Naive thymus-derived CD8-positive, alpha-beta T cell (primary cell): ENCODE data around the gene ENO2. TPM values are rescaled to one million over a fixed set of nuclear protein-coding genes. Genes with fewer than 3 reads are reported as not detected.
A peak's percentile ranks its signal among the peaks of the same experiment; 100 is the strongest.

ENCODE experiments used
- ATAC-seq, 2 donors: fragments of 150-1000 bp; cut with Tn5 transposase in 1 of 2; sonication (Bioruptor Pico), chemical (Tn5 transposase) in 1 of 2; 1 replicate in 1 of 2; 2 replicates in 1 of 2; pipeline ENCODE4 v1.10.0; 2021; ENCODE audit warnings: mild to moderate bottlenecking in 2 of 2, moderate library complexity in 2 of 2
- POLR2A ChIA-PET: fragments of 350-600 bp; sonication (Branson Sonifier 250); formaldehyde crosslinking; loops from one replicate; lab custom pipeline; 2021; ENCODE audit warnings: antibody characterized with exemption; lab: Charles Lee
- DNase-seq, 10 donors: peaks; one replicate each; pipeline versions ENCODE4 v3.0.0 to v3.0.0-alpha.2; 2020 to 2022
- H3K27ac Mint-ChIP-seq, 10 donors: one replicate each; pipeline ENCODE4 v1.8.0; 2020 to 2022; ENCODE audit warnings: mild to moderate bottlenecking in 10 of 10, mixed read lengths in 10 of 10, moderate library complexity in 4 of 10, inconsistent platforms in 1 of 10
- H3K27me3 Mint-ChIP-seq, 5 donors: one replicate each; pipeline ENCODE4 v1.8.0; 2021 to 2022; ENCODE audit warnings: mixed read lengths in 5 of 5
- H3K36me3 Mint-ChIP-seq, 3 donors: one replicate each; pipeline ENCODE4 v1.8.0; 2020 to 2022; ENCODE audit warnings: mixed read lengths in 3 of 3, mild to moderate bottlenecking in 2 of 3, inconsistent platforms in 1 of 3
- H3K4me1 Mint-ChIP-seq, 4 donors: one replicate each; pipeline ENCODE4 v1.8.0; 2021 to 2022; ENCODE audit warnings: mixed read lengths in 4 of 4
- H3K4me3 Mint-ChIP-seq, 10 donors: one replicate each; pipeline ENCODE4 v1.8.0; 2020 to 2022; ENCODE audit warnings: mild to moderate bottlenecking in 10 of 10, mixed read lengths in 10 of 10, moderate library complexity in 6 of 10, inconsistent platforms in 1 of 10
- H3K9me3 Mint-ChIP-seq, 9 donors: one replicate each; pipeline ENCODE4 v1.8.0; 2020 to 2022; ENCODE audit warnings: mixed read lengths in 9 of 9, mild to moderate bottlenecking in 3 of 9, inconsistent platforms in 1 of 9, moderate library complexity in 1 of 9
- polyA plus RNA-seq, 3 donors: library from polyadenylated mRNA; unstranded; fragments of 300-500 nt; fragmentation: Illumina TruSeq; gene quantifications; one replicate each; pipeline ENCODE4 v1.2.3, GENCODE V29; 2021
- total RNA-seq, 8 experiments: library from RNA in 2 of 8; stranded (reverse) in 2 of 8; gene quantifications; one replicate each; pipeline ENCODE4 v1.2.3 and lab custom pipeline; 2021 to 2026

Gene ENO2
- total and polyA plus RNA-seq, 5 experiments from 2014 or later: 19.4 to 144 (median 29.2) TPM

DNA sequence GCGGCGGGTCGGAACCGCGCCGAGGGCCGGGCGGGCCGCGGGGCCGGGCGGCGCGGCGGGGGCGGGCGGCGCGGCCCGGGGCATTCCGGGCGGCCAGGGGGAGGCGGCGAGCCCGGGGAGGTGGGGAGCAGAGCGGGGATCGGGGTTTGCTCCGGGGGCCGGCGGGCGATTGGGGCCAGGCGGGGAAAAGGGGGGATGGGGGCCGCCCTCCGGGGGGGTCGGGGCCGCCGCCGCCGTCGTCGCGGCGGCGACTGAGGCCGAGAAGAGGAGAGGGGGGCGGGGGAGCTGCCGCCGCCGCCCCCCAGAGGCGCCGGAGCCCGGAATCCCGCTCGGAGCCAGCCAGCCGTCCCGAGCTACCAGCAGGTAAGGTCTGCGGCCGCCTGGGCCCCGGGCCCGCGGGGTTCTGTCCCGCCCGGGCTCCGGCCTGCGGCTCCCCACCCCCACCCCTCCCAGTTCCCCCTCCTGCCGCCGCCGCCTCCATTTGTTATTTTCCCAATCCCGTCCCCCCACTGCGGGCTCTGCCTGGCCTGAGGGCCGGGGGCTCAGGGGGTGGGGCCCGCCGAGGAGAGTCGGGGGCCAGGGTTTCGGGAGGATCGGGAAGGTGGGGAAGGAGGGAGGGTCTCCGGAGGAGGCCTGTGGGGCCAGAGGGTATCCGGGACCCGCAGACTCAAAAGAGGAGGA is 13.8 kb downstream of the ENO2 start:
- ATAC-seq: peak; percentile 10 to 24
- no peak for DNase-seq
- POLR2A ChIA-PET: interaction anchor here (0.9 to 7.8 kb wide), 9 partner anchors 8 to 90 kb away, joined by 3 to 82 read pairs (median 6); partner anchors contain the start of genes C12orf57, LPCAT3, PTPN6 and RNU7-1
- H3K9me3 Mint-ChIP-seq: no peaks in the 10 kb centered on the region
- H3K36me3 Mint-ChIP-seq: peaks cover 0 to 10% (median 0%) of the 10 kb centered on the region in 3 donors
- H3K4me1 Mint-ChIP-seq: peaks cover 39 to 60% (median 56%) of the 10 kb centered on the region in 4 donors
- H3K27ac Mint-ChIP-seq: peak overlapping the region; percentile 88 to 94 (median 92)
- peak overlapping the region; percentile 74 to 91 (median 86) for H3K4me3 Mint-ChIP-seq
- no peaks in the 10 kb centered on the region for H3K27me3 Mint-ChIP-seq

DNA sequence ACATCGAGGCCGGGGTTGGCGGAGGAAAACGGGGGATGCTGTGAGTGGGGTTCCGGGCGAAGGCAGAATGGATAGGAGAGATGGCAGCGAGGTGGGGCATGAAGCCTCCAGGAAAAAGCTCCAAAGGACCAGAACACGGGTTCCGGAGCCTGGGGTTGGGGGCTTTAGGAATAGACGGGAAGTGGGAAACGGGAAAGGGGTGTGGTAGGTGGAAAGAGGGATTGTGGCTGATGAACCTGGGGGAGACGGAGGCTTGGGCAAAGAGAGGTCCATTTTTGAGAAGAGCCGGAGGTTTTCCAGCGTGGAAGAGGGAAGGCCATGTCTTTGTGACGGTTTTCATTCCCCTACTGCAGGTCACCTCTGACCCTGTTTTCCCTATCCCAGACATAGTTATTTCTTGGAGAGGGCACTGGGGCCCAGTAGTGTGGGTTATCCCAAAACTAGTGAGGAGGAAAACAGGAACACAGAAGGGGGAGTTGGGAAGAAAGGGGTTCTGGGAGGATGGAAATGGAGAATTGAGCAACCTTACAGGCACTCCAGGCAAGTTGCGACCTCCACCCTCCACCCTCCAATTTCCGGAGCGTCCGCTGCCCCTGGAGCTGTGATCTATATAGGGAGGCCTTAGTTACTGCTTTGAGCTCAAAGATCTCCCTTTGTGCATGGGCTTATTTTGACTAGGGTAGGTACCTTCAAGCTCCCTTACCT is 14.5 kb downstream of the ENO2 start:
- Mint-ChIP-seq H3K27me3 (no peaks in the 10 kb centered on the region), H3K4me1 (peaks cover 41 to 60% (median 57%) of the 10 kb centered on the region in 4 donors), H3K36me3 (peaks cover 0 to 7% (median 0%) of the 10 kb centered on the region in 3 donors), H3K27ac (peak overlapping the region; percentile 88 to 94 (median 92)), H3K9me3 (no peaks in the 10 kb centered on the region), H3K4me3 (peak overlapping the region; percentile 74 to 91 (median 86))
- POLR2A ChIA-PET: interaction anchor here (0.7 to 7.8 kb wide), 9 partner anchors 7 to 89 kb away, joined by 3 to 82 read pairs (median 4); partner anchors contain the start of genes C12orf57, LPCAT3, PTPN6 and RNU7-1
- DNase-seq (no peak), ATAC-seq (no peak)

DNA sequence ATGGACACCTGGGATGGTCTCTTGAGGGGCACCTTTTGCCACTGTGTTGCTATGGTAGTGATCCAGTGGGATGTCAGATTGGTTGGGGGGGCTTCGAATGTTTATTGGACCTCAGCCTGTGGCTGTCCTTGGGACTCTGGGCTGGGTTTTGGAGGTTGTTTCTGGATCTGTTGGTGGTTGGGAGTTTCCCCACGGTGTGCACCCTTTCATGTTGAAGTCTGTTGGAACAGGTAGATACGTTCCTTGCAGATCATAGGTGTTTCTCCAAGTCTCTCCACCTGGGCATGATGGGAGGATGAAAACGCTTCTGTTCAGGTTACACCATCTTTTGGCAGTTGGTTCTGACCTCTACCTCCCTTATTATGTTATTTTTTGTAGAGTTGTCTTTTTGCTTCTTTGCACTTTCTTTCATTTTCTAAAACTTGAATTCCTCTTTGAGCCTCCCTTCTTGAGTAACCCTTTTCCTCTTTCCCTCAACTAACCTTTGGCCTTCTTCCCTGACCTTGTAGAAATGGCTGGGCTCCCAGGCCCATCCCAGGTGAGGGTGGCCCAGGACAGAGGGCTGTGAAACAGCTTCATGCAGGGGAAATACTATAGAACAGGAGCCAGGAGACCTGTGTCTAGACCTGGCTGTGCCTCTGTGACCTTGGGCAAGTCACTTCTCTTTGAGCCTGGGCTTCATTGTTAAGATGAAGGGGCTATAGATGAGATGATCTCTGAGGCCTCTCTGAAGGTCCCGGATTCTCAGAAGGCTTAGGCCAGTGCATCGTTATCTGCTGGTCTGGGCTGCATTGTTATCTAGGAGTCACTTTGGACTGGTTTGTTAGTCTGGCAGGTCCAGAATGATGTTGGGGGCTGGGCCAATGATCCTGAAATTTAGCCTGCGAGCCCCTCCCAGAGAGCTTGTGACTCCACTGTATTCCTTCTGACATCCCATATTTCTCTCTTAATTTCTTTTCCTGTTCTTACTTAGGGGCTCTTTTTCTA is 15.4 kb downstream of the ENO2 start:
- Mint-ChIP-seq H3K36me3 (peaks cover 0 to 9% (median 0%) of the 10 kb centered on the region in 3 donors), H3K4me1 (peaks cover 38 to 57% (median 56%) of the 10 kb centered on the region in 4 donors), H3K9me3 (no peaks in the 10 kb centered on the region), H3K4me3 (peak overlapping the region; percentile 74 to 91 (median 86)), H3K27me3 (no peaks in the 10 kb centered on the region), H3K27ac (peak overlapping the region; percentile 73 to 94 (median 91))
- POLR2A ChIA-PET: interaction anchor here (0.7 to 7.8 kb wide), 7 partner anchors 6 to 79 kb away, joined by 3 to 82 read pairs (median 6); partner anchors contain the start of genes C12orf57, CDCA3 and RNU7-1
- DNase-seq: no peak
- peak in 1 of 2 donors; percentile 15 for ATAC-seq

DNA sequence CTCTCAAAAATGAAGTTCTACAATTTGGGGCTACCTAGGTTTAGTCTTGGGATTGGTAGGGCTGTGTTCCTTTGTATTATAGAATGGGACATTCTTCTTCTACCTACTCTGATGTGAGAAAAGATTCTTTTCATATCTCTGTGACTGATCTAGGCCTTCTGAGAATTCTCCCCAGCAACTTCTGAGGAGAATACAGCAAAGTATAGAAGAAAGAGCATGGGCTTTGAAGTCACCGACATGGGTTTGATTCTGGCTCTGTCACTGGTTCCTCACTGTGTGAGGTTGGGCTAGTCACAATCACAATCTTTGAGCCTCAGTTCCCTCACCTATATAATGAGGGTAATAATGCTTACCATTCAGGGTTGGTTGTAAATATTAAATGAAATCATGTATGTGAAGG is 18.4 kb downstream of the ENO2 start:
- Mint-ChIP-seq H3K4me3 (peak overlapping the region in 4 of 10 donors; percentile 31 to 50 (median 46)), H3K36me3 (peaks cover 0 to 29% (median 0%) of the 10 kb centered on the region in 3 donors), H3K27ac (peak overlapping the region; percentile 30 to 91 (median 86)), H3K9me3 (no peaks in the 10 kb centered on the region), H3K4me1 (peaks cover 44 to 65% (median 63%) of the 10 kb centered on the region in 4 donors), H3K27me3 (no peaks in the 10 kb centered on the region)
- POLR2A ChIA-PET: interaction anchor here (0.7 to 1.4 kb wide), 5 partner anchors 11 to 168 kb away, joined by 3 to 4 read pairs (median 3); partner anchors contain the start of genes C12orf57 and RNU7-1
- DNase-seq (peak in 1 of 10 donors; percentile 47), ATAC-seq (no peak)

DNA sequence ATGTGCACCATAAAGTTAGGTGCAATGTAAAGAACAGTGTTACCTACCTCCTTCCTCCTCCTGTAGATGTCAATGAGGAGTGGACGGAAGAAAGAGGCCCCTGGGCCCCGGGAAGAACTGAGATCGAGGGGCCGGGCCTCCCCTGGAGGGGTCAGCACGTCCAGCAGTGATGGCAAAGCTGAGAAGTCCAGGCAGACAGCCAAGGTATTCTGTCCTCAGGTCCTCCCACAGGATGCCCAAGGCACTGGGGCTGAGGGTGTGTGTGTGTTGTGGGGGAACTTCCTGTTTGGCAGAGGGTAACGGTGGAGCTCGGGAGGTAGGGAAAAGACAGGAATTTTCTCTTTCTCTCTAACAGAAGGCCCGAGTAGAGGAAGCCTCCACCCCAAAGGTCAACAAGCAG is 19.7 kb downstream of the ENO2 start:
- no peaks in the 10 kb centered on the region for H3K27me3 Mint-ChIP-seq
- ATAC-seq: no peak

DNA sequence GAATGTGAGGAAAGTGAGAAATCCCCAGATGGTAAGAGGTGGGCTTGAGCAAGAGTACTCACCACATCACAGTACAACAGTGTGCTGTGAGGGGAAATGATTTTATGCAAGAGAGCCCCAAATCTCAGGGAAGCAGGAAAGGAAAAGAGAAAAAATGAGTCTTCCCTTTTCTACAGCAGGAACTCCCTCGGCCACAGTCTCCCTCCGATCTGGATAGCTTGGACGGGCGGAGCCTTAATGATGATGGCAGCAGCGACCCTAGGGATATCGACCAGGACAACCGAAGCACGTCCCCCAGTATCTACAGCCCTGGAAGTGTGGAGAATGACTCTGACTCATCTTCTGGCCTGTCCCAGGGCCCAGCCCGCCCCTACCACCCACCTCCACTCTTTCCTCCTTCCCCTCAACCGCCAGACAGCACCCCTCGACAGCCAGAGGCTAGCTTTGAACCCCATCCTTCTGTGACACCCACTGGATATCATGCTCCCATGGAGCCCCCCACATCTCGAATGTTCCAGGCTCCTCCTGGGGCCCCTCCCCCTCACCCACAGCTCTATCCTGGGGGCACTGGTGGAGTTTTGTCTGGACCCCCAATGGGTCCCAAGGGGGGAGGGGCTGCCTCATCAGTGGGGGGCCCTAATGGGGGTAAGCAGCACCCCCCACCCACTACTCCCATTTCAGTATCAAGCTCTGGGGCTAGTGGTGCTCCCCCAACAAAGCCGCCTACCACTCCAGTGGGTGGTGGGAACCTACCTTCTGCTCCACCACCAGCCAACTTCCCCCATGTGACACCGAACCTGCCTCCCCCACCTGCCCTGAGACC is 21.2 kb downstream of the ENO2 start:
- POLR2A ChIA-PET: interaction anchor here (0.8 to 18.4 kb wide), 11 partner anchors 8 to 83 kb away, joined by 3 to 1315 read pairs (median 12); partner anchors contain the start of genes ATN1, C12orf57, CDCA3 and ENO2
- ATAC-seq: no peak
- H3K4me3 Mint-ChIP-seq: peak overlapping the region in 9 of 10 donors; percentile 40 to 91 (median 50)
- H3K9me3 Mint-ChIP-seq: no peaks in the 10 kb centered on the region
- H3K4me1 Mint-ChIP-seq: peaks cover 34 to 54% (median 53%) of the 10 kb centered on the region in 4 donors
- peak in 1 of 10 donors; percentile 62 for DNase-seq
- H3K36me3 Mint-ChIP-seq: peaks cover 0 to 32% (median 0%) of the 10 kb centered on the region in 3 donors
- no peaks in the 10 kb centered on the region for H3K27me3 Mint-ChIP-seq
- peak overlapping the region; percentile 63 to 98 (median 98) for H3K27ac Mint-ChIP-seq

More for the DNA sequence above, 19.7 kb downstream of the ENO2 start:
- Mint-ChIP-seq H3K36me3 (peaks cover 0 to 30% (median 0%) of the 10 kb centered on the region in 3 donors), H3K4me1 (peaks cover 42 to 63% (median 61%) of the 10 kb centered on the region in 4 donors), H3K4me3 (no peak overlapping the region), H3K9me3 (no peaks in the 10 kb centered on the region), H3K27ac (peak overlapping the region; percentile 43 to 98 (median 87))
- DNase-seq: peak in 1 of 10 donors; percentile 10
- POLR2A ChIA-PET: interaction anchor here (1.0 to 5.0 kb wide), 7 partner anchors 8 to 66 kb away, joined by 3 to 82 read pairs (median 8); partner anchors contain the start of genes ATN1, C12orf57, RNU7-1 and SPSB2

DNA sequence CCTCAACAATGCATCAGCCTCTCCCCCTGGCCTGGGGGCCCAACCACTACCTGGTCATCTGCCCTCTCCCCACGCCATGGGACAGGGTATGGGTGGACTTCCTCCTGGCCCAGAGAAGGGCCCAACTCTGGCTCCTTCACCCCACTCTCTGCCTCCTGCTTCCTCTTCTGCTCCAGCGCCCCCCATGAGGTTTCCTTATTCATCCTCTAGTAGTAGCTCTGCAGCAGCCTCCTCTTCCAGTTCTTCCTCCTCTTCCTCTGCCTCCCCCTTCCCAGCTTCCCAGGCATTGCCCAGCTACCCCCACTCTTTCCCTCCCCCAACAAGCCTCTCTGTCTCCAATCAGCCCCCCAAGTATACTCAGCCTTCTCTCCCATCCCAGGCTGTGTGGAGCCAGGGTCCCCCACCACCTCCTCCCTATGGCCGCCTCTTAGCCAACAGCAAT is 21.8 kb downstream of the ENO2 start:
- Mint-ChIP-seq H3K4me3 (peak overlapping the region; percentile 72 to 91 (median 86)), H3K27me3 (no peaks in the 10 kb centered on the region), H3K4me1 (peaks cover 34 to 55% (median 49%) of the 10 kb centered on the region in 4 donors), H3K9me3 (no peaks in the 10 kb centered on the region), H3K36me3 (peaks cover 0 to 32% (median 0%) of the 10 kb centered on the region in 3 donors), H3K27ac (peak overlapping the region; percentile 91 to 98 (median 98))
- DNase-seq (peak in 1 of 10 donors; percentile 52), ATAC-seq (no peak)
- POLR2A ChIA-PET: interaction anchor here (0.6 to 18.4 kb wide), 16 partner anchors 8 to 313 kb away, joined by 3 to 1315 read pairs (median 6); partner anchors contain the start of genes ATN1, C12orf57, CDCA3 and ENO2

DNA sequence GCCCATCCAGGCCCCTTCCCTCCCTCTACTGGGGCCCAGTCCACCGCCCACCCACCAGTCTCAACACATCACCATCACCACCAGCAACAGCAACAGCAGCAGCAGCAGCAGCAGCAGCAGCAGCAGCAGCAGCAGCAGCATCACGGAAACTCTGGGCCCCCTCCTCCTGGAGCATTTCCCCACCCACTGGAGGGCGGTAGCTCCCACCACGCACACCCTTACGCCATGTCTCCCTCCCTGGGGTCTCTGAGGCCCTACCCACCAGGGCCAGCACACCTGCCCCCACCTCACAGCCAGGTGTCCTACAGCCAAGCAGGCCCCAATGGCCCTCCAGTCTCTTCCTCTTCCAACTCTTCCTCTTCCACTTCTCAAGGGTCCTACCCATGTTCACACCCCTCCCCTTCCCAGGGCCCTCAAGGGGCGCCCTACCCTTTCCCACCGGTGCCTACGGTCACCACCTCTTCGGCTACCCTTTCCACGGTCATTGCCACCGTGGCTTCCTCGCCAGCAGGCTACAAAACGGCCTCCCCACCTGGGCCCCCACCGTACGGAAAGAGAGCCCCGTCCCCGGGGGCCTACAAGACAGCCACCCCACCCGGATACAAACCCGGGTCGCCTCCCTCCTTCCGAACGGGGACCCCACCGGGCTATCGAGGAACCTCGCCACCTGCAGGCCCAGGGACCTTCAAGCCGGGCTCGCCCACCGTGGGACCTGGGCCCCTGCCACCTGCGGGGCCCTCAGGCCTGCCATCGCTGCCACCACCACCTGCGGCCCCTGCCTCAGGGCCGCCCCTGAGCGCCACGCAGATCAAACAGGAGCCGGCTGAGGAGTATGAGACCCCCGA is 22.5 kb downstream of the ENO2 start:
- peak in 9 of 10 donors; percentile 50 to 85 (median 66) for DNase-seq
- peaks cover 0 to 32% (median 0%) of the 10 kb centered on the region in 3 donors for H3K36me3 Mint-ChIP-seq

DNA sequence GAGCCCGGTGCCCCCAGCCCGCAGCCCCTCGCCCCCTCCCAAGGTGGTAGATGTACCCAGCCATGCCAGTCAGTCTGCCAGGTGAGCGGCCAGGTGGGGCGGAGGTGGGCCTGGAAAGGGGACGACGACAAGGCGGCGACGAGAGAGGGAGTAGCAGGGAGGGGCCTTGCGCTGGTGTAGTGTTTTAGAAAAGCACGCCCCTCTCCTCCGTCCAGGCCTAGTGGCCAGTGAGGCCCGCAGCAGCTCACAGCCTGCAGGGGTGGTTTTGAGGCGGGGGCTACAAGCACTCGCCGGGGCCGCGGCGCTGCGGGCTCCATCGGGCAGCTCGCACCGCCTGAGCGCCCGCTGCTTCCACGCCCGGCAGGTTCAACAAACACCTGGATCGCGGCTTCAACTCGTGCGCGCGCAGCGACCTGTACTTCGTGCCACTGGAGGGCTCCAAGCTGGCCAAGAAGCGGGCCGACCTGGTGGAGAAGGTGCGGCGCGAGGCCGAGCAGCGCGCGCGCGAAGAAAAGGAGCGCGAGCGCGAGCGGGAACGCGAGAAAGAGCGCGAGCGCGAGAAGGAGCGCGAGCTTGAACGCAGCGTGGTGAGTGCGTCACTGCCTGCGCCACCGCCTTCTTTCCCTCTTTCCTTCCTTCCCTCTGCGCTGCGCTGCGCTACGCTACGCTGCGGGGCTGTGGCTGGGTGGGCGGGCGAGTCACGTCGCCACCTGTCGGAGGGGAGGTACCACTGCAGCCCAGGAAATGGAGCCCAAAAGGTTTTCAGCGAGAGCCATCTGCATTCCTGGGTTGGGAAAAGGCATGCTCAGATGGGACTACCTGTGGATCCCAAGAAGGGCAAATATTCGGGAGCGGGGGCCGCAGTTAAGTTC is 23.3 kb downstream of the ENO2 start:
- DNase-seq (peak; percentile 87 to 96 (median 92)), ATAC-seq (peak; percentile 85 to 93)
- H3K4me1 Mint-ChIP-seq: peaks cover 29 to 53% (median 48%) of the 10 kb centered on the region in 4 donors
- no peaks in the 10 kb centered on the region for H3K9me3 Mint-ChIP-seq
- H3K4me3 Mint-ChIP-seq: peak overlapping the region; percentile 72 to 91 (median 86)
- peak overlapping the region; percentile 89 to 98 (median 98) for H3K27ac Mint-ChIP-seq
- H3K27me3 Mint-ChIP-seq: no peaks in the 10 kb centered on the region
- POLR2A ChIA-PET: interaction anchor here (0.8 to 18.4 kb wide), 23 partner anchors 9 to 274 kb away, joined by 3 to 1315 read pairs (median 9); partner anchors contain the start of genes ATN1, CDCA3, COPS7A and EMG1
- peaks cover 0 to 30% (median 0%) of the 10 kb centered on the region in 3 donors for H3K36me3 Mint-ChIP-seq

More for the DNA sequence above, 22.5 kb downstream of the ENO2 start:
- Mint-ChIP-seq H3K4me1 (peaks cover 34 to 55% (median 49%) of the 10 kb centered on the region in 4 donors), H3K4me3 (peak overlapping the region; percentile 72 to 91 (median 86)), H3K9me3 (no peaks in the 10 kb centered on the region), H3K27ac (peak overlapping the region; percentile 91 to 98 (median 98)), H3K27me3 (no peaks in the 10 kb centered on the region)
- ATAC-seq: peak; percentile 34 to 38
- POLR2A ChIA-PET: interaction anchor here (0.6 to 18.4 kb wide), 26 partner anchors 10 to 314 kb away, joined by 3 to 1315 read pairs (median 8); partner anchors contain the start of genes ATN1, CDCA3, COPS7A and EMG1
